GM23338 (cell line): Measurements from ENCODE around the gene MAFB. TPM values are rescaled to one million over a fixed set of nuclear protein-coding genes. Genes with fewer than 3 reads are reported as not detected.

Experiments
- ATAC-seq: fragments of 200-7000 bp; cut with Tn5 transposase; 3 replicates; pipeline ENCODE4 v1.9.1; 2020
- DNase-seq: peaks from one replicate; pipeline ENCODE4 v3.0.0-alpha.2; 2015; ENCODE audit warnings: low spot score
- H2AFZ ChIP-seq: fragments of 200-600 bp; sonication (generic); 2 replicates; pipeline ENCODE4 v1.8.0; 2016; ENCODE audit warnings: antibody characterized with exemption, mild to moderate bottlenecking, moderate library complexity
- H3F3A ChIP-seq: fragments of 200-600 bp; sonication (generic); replicated peaks from 2 replicates; pipeline ENCODE4 v1.8.0; 2017; ENCODE audit warnings: antibody characterized with exemption, mixed run types, low read depth
- H3K27ac ChIP-seq: fragments of 200-600 bp; sonication (generic); 2 replicates; pipeline ENCODE4 v1.6.1; 2016; ENCODE audit warnings: low read depth
- H3K27me3 ChIP-seq: fragments of 200-600 bp; sonication (generic); 2 replicates; pipeline ENCODE4 v1.8.0; 2016; ENCODE audit warnings: mild to moderate bottlenecking, mixed run types, moderate library complexity; ENCODE audit not compliant: insufficient read depth
- H3K36me3 ChIP-seq: fragments of 200-600 bp; sonication (generic); 2 replicates; pipeline ENCODE4 v1.8.0; 2016; ENCODE audit warnings: mild to moderate bottlenecking; ENCODE audit not compliant: insufficient read depth
- H3K4me1 ChIP-seq: fragments of 200-600 bp; sonication (generic); 2 replicates; pipeline ENCODE4 v1.8.0; 2016; ENCODE audit warnings: mild to moderate bottlenecking, moderate library complexity; ENCODE audit not compliant: insufficient read depth
- H3K4me2 ChIP-seq: fragments of 200-600 bp; sonication (generic); 2 replicates; pipeline ENCODE4 v1.7.1; 2017; ENCODE audit warnings: mixed run types
- H3K4me3 ChIP-seq: fragments of 200-600 bp; sonication (generic); 2 replicates; pipeline ENCODE4 v1.6.1; 2016; ENCODE audit warnings: mixed run types
- H3K79me2 ChIP-seq: fragments of 200-600 bp; sonication (generic); replicated peaks from 2 replicates; pipeline ENCODE4 v1.8.0; 2017; ENCODE audit warnings: mild to moderate bottlenecking; ENCODE audit not compliant: insufficient read depth
- H3K9me2 ChIP-seq: fragments of 200-600 bp; sonication (generic); 2 replicates; pipeline ENCODE4 v1.8.0; 2017; ENCODE audit not compliant: insufficient read depth
- H4K20me1 ChIP-seq: fragments of 200-600 bp; sonication (generic); replicated peaks from 2 replicates; pipeline ENCODE4 v1.8.0; 2017; ENCODE audit warnings: mild to moderate bottlenecking; ENCODE audit not compliant: insufficient read depth
- H3K27ac Mint-ChIP-seq: 2 replicates; pipeline ENCODE4 v1.8.0; 2020; ENCODE audit warnings: inconsistent platforms, mild to moderate bottlenecking, moderate library complexity, mixed read lengths
- H3K27me3 Mint-ChIP-seq: 3 replicates; pipeline ENCODE4 v1.8.0; 2022; ENCODE audit warnings: low read depth, mild to moderate bottlenecking, moderate library complexity, mixed read lengths, inconsistent platforms; ENCODE audit not compliant: insufficient read depth, poor library complexity
- H3K36me3 Mint-ChIP-seq: 3 replicates; pipeline ENCODE4 v1.8.0; 2021; ENCODE audit warnings: low read depth, mild to moderate bottlenecking, inconsistent platforms, moderate library complexity, mixed read lengths
- H3K4me1 Mint-ChIP-seq: 3 replicates; pipeline ENCODE4 v1.8.0; 2020; ENCODE audit warnings: mild to moderate bottlenecking, inconsistent platforms, mixed read lengths
- H3K4me3 Mint-ChIP-seq: 3 replicates; pipeline ENCODE4 v1.8.0; 2021; ENCODE audit warnings: moderate library complexity, mild to moderate bottlenecking, inconsistent platforms, mixed read lengths
- H3K9me3 Mint-ChIP-seq: 3 replicates; pipeline ENCODE4 v1.8.0; 2020; ENCODE audit warnings: moderate library complexity, mild to moderate bottlenecking, inconsistent platforms, mixed read lengths
- CREB1 ChIP-seq: fragments of 250-450 bp; sonication (Bioruptor Pico); IDR thresholded peaks from 2 replicates; pipeline ENCODE4 v1.5.0; 2020; ENCODE audit warnings: low read depth, mild to moderate bottlenecking, moderate library complexity
- EZH2 ChIP-seq: fragments of 200-600 bp; sonication (generic); IDR thresholded peaks from one replicate; pipeline ENCODE4 v1.8.0; 2017; ENCODE audit warnings: antibody characterized with exemption, mild to moderate bottlenecking, low read depth; ENCODE audit not compliant: unreplicated experiment
- EZH2phosphoT487 ChIP-seq: fragments of 200-600 bp; sonication (generic); IDR thresholded peaks from one replicate; pipeline ENCODE4 v1.8.1; 2018; ENCODE audit warnings: antibody characterized with exemption; ENCODE audit not compliant: unreplicated experiment
- JUNB ChIP-seq: IDR thresholded peaks from one replicate; pipeline ENCODE4 v1.6.1; 2016; ENCODE audit warnings: antibody characterized with exemption; ENCODE audit not compliant: unreplicated experiment
- NANOG ChIP-seq: IDR thresholded peaks from 2 replicates; pipeline ENCODE4 v1.6.1; 2016; ENCODE audit warnings: antibody characterized with exemption, borderline replicate concordance
- POLR2AphosphoS5 ChIP-seq: IDR thresholded peaks from 2 replicates; pipeline ENCODE4 v1.6.1; 2016; ENCODE audit warnings: antibody characterized with exemption, low read depth
- STAT1 ChIP-seq: IDR thresholded peaks from one replicate; pipeline ENCODE4 v1.6.1; 2016; ENCODE audit warnings: antibody characterized with exemption; ENCODE audit not compliant: unreplicated experiment
- ZNF114 ChIP-seq: fragments of 250-450 bp; sonication (Bioruptor Pico); IDR thresholded peaks from 2 replicates; pipeline ENCODE4 v1.5.0; 2020; ENCODE audit warnings: mild to moderate bottlenecking, moderate library complexity
- ZNF331 ChIP-seq: fragments of 250-450 bp; sonication (Bioruptor Pico); IDR thresholded peaks from 2 replicates; pipeline ENCODE4 v1.5.0; 2020; ENCODE audit warnings: low read depth, mild to moderate bottlenecking, moderate library complexity
- polyA plus RNA-seq: library from polyadenylated mRNA; unstranded; fragments of >200 nt; fragmentation: Nextera tagmentation; extraction: Ambion mirVana; gene quantifications from 2 replicates; pipeline ENCODE4 v1.2.1, GENCODE V29; 2016
- total RNA-seq: library from RNA; depleted of rRNA; stranded (reverse); fragments of >200 nt; shearing (Covaris generic); gene quantifications from 2 replicates; pipeline ENCODE4 v1.2.3, GENCODE V29; 2014
- TF ChIP-seq, protein P1 (sequence below): IDR thresholded peaks from 2 replicates; pipeline ENCODE4 v1.6.1; 2016; ENCODE audit warnings: antibody characterized with exemption
- TF ChIP-seq, protein P2 (sequence below): fragments of 250-450 bp; sonication (Bioruptor Pico); IDR thresholded peaks from 2 replicates; pipeline ENCODE4 v1.5.0; 2020; ENCODE audit warnings: mild to moderate bottlenecking, moderate library complexity
- TF ChIP-seq, protein P3 (sequence below): IDR thresholded peaks from one replicate; pipeline ENCODE4 v1.6.1; 2018; ENCODE audit warnings: antibody characterized with exemption; ENCODE audit not compliant: unreplicated experiment
- TF ChIP-seq, protein P4 (sequence below), 2 experiments: fragments of 200-600 bp in 1 of 2; sonication (generic) in 1 of 2; conservative IDR thresholded peaks; 2 replicates each; pipeline versions ENCODE4 v1.5.1 to v1.6.1; 2016 to 2017; ENCODE audit warnings: antibody characterized with exemption in 2 of 2, low read depth in 2 of 2, mild to moderate bottlenecking in 2 of 2, moderate library complexity in 1 of 2

The MAFB gene
- total and polyA plus RNA-seq, 2 experiments from 2014 or later = 1.6 to 2.3 TPM

DNA sequence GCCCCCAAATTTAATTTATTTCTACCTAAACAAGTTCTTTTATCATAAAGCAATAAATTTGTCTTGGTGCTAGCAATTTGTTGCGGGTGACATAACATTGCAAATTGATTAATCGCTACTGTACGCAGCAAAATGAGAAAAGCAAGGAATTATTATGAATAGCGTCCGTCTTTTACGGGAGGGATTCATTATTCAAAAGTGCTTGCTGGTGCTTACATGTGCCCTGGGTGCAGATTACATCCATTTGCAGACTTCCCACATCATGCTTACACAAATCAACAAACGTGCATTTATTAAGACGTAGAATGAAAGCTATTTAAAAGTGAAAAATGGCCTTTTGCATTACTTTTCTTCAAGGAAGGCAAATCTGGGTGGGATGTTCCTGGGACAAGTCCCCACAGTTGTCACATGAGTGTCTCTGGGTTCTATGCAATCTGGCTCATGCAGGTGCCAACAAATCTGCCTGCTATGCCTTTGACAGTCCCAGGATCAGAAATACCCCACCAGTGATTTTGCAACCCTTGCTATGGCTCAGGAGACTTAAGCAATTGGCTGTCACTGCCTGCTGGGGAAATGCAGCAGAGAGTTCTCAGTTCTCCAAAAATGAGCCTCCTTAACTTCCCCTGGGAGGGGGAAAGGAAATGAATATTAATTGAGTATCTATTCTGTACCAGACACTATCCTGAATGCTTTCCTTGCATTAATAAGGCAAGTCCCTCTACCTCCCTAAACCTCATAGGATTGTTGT lies 30.1 kb upstream of the MAFB start:
- Histone ChIP-seq H3K36me3 (no peaks in the 10 kb centered on the region), H3K4me3 (no peak overlapping the region), H3K4me2 (no peak overlapping the region), H3F3A (no peaks in the 10 kb centered on the region), H4K20me1 (no peaks in the 10 kb centered on the region), H3K79me2 (no peaks in the 10 kb centered on the region), H3K9me2 (no peaks in the 10 kb centered on the region), H3K27ac (no peak overlapping the region), H3K4me1 (no peaks in the 10 kb centered on the region), H2AFZ (no peak overlapping the region), H3K27me3 (no peaks in the 10 kb centered on the region)
- no peak overlapping the region for H3K4me3 Mint-ChIP-seq
- peaks cover 2% of the 10 kb centered on the region for H3K27me3 Mint-ChIP-seq
- H3K36me3 Mint-ChIP-seq = no peaks in the 10 kb centered on the region; the same call in 2 of the 3 replicates
- DNase-seq (no peak), ATAC-seq (no peak)
- no peak overlapping the region for H3K27ac Mint-ChIP-seq
- 0 out of 3 replicates have a peak, but pooled peaks cover 3% of the 10 kb centered on the region for H3K9me3 Mint-ChIP-seq
- no peaks in the 10 kb centered on the region for H3K4me1 Mint-ChIP-seq
- TF ChIP-seq CREB1 (CRISPR knock-in tag) = no peak
- no peak for TF ChIP-seq ZNF331
- TF ChIP-seq EZH2phosphoT487 = no peak
- TF ChIP-seq, protein P1, sequence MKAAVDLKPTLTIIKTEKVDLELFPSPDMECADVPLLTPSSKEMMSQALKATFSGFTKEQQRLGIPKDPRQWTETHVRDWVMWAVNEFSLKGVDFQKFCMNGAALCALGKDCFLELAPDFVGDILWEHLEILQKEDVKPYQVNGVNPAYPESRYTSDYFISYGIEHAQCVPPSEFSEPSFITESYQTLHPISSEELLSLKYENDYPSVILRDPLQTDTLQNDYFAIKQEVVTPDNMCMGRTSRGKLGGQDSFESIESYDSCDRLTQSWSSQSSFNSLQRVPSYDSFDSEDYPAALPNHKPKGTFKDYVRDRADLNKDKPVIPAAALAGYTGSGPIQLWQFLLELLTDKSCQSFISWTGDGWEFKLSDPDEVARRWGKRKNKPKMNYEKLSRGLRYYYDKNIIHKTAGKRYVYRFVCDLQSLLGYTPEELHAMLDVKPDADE = no peak
- no peak for TF ChIP-seq ZNF114 (CRISPR knock-in tag)
- TF ChIP-seq, protein P2, sequence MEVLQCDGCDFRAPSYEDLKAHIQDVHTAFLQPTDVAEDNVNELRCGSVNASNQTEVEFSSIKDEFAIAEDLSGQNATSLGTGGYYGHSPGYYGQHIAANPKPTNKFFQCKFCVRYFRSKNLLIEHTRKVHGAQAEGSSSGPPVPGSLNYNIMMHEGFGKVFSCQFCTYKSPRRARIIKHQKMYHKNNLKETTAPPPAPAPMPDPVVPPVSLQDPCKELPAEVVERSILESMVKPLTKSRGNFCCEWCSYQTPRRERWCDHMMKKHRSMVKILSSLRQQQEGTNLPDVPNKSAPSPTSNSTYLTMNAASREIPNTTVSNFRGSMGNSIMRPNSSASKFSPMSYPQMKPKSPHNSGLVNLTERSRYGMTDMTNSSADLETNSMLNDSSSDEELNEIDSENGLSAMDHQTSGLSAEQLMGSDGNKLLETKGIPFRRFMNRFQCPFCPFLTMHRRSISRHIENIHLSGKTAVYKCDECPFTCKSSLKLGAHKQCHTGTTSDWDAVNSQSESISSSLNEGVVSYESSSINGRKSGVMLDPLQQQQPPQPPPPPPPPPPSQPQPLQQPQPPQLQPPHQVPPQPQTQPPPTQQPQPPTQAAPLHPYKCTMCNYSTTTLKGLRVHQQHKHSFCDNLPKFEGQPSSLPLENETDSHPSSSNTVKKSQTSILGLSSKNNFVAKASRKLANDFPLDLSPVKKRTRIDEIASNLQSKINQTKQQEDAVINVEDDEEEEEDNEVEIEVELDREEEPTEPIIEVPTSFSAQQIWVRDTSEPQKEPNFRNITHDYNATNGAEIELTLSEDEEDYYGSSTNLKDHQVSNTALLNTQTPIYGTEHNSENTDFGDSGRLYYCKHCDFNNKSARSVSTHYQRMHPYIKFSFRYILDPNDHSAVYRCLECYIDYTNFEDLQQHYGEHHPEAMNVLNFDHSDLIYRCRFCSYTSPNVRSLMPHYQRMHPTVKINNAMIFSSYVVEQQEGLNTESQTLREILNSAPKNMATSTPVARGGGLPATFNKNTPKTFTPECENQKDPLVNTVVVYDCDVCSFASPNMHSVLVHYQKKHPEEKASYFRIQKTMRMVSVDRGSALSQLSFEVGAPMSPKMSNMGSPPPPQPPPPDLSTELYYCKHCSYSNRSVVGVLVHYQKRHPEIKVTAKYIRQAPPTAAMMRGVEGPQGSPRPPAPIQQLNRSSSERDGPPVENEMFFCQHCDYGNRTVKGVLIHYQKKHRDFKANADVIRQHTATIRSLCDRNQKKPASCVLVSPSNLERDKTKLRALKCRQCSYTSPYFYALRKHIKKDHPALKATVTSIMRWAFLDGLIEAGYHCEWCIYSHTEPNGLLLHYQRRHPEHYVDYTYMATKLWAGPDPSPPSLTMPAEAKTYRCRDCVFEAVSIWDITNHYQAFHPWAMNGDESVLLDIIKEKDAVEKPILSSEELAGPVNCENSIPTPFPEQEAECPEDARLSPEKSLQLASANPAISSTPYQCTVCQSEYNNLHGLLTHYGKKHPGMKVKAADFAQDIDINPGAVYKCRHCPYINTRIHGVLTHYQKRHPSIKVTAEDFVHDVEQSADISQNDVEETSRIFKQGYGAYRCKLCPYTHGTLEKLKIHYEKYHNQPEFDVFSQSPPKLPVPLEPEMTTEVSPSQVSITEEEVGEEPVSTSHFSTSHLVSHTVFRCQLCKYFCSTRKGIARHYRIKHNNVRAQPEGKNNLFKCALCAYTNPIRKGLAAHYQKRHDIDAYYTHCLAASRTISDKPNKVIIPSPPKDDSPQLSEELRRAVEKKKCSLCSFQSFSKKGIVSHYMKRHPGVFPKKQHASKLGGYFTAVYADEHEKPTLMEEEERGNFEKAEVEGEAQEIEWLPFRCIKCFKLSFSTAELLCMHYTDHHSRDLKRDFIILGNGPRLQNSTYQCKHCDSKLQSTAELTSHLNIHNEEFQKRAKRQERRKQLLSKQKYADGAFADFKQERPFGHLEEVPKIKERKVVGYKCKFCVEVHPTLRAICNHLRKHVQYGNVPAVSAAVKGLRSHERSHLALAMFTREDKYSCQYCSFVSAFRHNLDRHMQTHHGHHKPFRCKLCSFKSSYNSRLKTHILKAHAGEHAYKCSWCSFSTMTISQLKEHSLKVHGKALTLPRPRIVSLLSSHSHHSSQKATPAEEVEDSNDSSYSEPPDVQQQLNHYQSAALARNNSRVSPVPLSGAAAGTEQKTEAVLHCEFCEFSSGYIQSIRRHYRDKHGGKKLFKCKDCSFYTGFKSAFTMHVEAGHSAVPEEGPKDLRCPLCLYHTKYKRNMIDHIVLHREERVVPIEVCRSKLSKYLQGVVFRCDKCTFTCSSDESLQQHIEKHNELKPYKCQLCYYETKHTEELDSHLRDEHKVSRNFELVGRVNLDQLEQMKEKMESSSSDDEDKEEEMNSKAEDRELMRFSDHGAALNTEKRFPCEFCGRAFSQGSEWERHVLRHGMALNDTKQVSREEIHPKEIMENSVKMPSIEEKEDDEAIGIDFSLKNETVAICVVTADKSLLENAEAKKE (CRISPR knock-in tag) = no peak
- TF ChIP-seq, protein P3, sequence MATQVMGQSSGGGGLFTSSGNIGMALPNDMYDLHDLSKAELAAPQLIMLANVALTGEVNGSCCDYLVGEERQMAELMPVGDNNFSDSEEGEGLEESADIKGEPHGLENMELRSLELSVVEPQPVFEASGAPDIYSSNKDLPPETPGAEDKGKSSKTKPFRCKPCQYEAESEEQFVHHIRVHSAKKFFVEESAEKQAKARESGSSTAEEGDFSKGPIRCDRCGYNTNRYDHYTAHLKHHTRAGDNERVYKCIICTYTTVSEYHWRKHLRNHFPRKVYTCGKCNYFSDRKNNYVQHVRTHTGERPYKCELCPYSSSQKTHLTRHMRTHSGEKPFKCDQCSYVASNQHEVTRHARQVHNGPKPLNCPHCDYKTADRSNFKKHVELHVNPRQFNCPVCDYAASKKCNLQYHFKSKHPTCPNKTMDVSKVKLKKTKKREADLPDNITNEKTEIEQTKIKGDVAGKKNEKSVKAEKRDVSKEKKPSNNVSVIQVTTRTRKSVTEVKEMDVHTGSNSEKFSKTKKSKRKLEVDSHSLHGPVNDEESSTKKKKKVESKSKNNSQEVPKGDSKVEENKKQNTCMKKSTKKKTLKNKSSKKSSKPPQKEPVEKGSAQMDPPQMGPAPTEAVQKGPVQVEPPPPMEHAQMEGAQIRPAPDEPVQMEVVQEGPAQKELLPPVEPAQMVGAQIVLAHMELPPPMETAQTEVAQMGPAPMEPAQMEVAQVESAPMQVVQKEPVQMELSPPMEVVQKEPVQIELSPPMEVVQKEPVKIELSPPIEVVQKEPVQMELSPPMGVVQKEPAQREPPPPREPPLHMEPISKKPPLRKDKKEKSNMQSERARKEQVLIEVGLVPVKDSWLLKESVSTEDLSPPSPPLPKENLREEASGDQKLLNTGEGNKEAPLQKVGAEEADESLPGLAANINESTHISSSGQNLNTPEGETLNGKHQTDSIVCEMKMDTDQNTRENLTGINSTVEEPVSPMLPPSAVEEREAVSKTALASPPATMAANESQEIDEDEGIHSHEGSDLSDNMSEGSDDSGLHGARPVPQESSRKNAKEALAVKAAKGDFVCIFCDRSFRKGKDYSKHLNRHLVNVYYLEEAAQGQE = no peak
- TF ChIP-seq JUNB = no peak
- no peak for TF ChIP-seq EZH2
- TF ChIP-seq STAT1 = no peak
- TF ChIP-seq, protein P4, sequence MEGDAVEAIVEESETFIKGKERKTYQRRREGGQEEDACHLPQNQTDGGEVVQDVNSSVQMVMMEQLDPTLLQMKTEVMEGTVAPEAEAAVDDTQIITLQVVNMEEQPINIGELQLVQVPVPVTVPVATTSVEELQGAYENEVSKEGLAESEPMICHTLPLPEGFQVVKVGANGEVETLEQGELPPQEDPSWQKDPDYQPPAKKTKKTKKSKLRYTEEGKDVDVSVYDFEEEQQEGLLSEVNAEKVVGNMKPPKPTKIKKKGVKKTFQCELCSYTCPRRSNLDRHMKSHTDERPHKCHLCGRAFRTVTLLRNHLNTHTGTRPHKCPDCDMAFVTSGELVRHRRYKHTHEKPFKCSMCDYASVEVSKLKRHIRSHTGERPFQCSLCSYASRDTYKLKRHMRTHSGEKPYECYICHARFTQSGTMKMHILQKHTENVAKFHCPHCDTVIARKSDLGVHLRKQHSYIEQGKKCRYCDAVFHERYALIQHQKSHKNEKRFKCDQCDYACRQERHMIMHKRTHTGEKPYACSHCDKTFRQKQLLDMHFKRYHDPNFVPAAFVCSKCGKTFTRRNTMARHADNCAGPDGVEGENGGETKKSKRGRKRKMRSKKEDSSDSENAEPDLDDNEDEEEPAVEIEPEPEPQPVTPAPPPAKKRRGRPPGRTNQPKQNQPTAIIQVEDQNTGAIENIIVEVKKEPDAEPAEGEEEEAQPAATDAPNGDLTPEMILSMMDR (conservative IDR thresholded peaks at IDR 0.05; ENCODE audit: low read depth in 2 of 2) = no peak
- TF ChIP-seq NANOG = no peak
- no peak for TF ChIP-seq POLR2AphosphoS5
